Non-pigmented ciliary epithelial cell (primary cell): ENCODE measurements around the gene MAB21L2.
"Not testable (repeated sequence)": the region's sequence is repeated elsewhere in the genome, so short reads cannot be mapped to it uniquely, and the experiment has no call there.

ENCODE experiments used
- DNase-seq: peaks from one replicate; pipeline ENCODE4 v3.0.0-alpha.2; 2010; ENCODE audit warnings: low read depth

The MAB21L2 gene

DNA sequence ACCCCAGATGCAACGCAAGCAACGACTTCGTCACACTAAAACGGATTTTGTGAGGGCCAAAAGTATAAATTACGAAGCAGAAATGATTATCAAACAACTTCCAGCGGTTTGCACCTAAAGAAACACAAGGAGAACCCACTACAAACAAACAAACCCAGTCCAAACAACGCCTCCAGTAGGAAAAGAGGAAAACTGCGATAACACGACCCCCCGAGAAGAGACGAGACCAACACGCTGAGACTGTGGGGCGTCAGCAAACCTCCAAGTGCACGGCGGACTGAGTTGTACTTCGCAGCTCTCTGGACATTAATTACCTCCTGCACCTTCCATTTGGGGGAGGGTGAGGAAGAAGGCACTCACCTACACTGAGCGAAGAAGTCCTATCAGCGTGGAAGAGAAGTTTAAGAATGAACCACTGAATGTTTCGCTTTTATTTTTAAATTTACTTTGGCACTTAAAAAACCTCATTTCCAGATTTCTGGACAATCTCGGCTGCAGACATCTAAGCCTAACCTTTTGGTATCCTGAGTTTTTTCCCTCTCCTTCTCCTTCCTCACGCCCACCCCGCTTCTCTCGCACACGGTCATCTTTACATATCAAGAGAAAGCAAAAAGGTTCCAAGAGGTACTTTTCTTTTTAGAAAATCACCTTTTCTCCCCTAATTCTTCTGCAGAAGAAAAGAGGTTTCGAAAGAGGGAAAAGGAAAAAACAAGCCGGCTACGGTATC, at the start of gene MAB21L2:
Gene MAB21L2, plus strand, starts transcription at position 6 of the 727 bp plus-strand sequence. CDS start 879 bp downstream, outside the sequence.
- no peak for DNase-seq

DNA sequence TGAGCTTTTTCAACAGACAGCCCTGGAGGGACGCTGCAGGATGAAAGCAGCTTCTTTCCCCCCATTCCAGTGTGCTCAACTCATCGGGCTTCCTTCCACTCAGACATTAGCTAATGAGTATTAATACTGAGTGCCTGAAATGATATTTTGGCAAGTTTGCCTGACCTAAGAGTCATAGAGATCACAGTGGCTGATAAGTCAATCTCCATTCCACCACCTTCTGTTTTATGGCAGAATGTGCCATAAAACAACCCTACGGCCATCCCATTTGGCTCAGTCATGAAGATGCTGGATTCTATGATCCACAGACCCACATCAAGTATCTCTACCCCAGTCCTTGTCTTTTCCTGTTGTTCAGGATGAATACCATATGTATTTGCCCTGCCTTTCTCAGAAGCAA, 48.3 kb upstream of the MAB21L2 start:
- no peak for DNase-seq

DNA sequence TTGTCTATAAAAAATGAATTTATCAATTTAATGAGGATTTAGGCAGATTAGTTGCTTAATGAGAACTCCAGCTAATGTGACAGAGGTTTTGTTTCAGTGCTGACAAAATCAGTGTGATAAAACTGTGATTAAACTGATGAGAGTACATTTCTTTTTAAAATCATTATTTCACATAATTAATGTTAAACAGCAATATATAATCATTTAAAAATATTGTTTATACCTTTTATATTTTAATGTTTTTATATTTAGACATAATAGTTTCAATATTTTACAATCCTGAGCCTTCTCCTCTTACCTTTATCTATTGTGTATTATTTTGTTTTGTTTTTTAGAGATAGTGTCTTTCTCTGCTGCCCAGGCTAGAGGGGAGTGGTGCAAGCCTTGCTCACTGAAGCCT, 47.1 kb upstream of the MAB21L2 start:
- no peak for DNase-seq

DNA sequence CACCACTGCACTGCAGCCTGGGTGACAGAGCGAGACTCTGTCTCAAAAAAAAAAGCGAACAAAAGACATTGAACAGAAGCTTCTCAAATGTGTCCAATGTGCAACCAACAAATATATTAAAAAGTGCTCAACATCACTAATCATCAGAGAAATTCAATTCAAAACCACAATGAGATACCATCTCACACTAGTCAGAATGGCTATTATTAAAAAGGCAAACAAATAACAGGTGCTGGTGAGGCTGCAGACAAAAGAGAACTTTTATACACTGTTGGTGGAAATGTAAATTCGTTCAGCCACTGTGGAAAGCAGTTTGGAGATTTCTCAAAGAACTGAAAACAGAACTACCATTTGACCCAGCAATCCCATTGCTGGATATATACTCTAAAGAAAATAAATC, 44.0 kb upstream of the MAB21L2 start:
- not testable (repeated sequence) for DNase-seq

DNA sequence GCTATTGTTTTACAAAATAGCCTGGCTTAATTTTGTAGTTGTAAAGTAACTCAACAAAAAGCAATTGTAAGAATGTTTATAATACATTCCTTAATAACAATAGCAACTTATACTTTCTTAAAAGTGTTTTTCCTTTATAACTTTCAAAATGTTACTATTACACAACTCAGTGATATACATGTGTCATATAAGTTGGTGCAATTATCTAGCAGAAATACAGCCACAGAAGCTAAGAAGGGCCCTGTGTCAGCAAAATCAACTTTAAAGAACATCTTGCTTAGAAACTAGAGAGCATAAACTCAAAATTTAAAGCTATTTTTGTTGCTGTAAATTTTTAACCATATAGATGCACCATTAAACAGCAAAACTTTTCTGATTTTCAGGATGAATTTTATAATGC, 41.4 kb upstream of the MAB21L2 start:
- no peak for DNase-seq

DNA sequence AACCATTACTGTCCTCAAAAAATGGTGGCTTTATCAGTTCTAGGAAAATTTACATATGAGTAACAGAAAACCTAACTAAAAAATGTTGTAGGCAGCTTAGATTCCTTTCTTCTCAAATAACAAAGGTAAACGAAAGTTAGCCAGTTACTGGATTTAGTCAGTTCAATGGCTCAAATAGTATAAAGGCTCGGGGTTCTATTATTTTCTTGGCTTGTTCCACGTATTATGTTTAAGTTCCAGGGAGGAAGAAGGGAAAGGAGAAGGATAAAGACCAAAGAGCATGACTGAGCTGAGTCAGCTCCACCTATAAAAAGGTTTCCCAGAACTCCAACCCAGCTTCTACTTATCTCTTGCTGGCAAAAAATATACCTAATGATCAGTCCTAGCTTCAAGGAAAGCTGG, 41.0 kb upstream of the MAB21L2 start:
- no peak for DNase-seq

DNA sequence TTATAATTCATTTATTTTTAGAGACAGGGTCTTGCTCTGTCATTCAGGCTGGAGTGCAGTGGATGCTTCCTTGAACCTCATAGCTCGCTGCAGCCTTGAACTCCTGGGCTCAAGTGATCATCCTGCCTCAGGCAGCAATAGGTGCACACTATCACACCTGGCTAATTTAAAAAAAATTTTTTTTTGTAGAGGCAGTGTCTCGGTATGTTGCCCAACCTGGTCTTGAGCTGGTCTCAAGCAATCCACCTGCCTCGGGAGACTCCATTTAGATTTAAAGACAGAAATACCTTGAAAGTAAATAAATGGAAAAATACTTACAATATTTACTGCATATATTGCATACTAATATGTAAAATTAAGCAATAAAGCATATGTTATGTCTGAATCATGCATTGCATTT, 40.3 kb upstream of the MAB21L2 start:
- no peak for DNase-seq

DNA sequence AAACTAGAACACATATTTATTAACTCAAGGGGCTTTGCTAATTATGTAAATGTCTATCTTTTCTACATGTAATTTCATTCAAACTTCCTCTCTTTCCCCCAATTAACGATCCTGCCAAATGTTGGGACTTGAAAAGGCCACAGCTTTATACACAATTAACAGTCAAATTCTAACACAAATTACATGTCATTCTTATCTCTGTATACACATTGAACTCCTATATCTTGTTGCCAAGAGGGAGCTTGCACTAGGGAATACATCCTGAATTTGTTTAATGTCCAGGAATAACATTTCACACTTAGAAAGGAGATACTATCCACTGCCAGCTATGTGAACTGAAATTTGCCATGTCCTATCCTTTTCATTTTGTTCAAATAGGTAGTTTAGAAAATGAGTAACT, 38.9 kb upstream of the MAB21L2 start:
- DNase-seq: no peak

DNA sequence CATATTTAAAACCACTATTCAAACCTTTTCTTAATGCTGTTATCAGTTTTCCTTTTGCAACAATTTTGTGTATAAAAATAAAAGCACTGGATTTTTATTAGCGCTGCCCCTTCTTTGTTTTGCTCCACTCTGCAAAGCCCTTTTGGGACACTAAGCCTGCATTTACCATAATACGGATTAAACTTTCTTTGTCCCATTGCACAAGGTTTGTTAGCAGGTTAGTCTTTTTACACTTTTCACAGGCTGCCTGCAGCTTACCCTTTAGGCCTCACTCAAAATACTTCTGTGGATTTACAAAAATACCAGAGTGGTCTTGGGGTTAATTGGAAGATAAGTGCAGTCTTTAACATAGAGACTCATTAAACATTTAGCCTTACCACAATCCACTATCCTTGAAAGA, 35.7 kb upstream of the MAB21L2 start:
- DNase-seq: no peak

DNA sequence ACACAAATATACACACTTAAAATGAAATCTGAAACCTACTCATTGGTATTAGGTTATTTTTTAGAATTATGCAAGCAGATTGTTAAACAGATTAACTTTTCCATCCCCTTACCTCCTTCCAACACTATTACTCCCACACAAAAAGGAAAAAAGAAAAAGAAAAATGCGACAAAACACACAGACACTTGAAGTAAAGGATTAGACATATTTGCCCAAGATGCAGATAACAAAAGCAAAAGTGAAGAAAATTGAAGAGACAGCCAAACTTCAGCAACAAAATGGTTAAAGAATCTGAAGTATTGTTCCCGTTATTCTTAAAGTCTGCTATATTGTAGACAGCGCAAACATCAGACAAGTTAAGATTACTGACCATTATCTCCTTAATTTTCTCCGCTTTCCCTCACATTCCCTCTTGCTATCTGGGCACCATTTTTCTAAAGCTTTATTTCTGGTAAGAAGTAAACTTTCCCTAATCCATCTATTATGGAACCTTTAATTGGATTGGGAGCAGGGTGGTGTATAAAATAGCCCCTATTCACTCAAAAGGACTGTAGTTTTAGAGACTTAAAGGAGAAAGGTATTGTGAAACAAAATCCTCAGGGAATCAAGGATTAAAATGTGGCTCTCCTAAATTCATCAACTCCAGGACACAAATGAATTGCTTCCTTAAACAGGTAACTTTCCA, 34.7 kb upstream of the MAB21L2 start:
- DNase-seq: no peak

DNA sequence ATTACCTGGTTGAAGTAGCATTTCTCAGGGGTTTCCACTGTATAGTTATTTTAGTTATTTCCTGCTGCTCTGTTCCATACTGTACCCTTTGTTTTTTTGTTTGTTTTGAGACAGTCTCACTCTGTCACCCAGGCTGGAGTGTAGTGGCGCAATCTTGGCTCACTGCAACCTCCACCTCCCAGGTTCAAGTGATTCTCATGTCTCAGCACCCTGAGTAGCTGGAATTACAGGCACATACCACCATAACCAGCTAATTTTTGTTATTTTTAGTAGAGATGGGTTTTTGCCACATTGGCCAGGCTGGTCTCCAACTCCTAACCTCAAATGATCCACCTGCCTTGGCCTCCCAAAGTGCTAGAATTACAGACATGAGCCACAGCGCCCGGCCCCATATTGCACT, 24.1 kb upstream of the MAB21L2 start:
- not testable (repeated sequence) for DNase-seq

DNA sequence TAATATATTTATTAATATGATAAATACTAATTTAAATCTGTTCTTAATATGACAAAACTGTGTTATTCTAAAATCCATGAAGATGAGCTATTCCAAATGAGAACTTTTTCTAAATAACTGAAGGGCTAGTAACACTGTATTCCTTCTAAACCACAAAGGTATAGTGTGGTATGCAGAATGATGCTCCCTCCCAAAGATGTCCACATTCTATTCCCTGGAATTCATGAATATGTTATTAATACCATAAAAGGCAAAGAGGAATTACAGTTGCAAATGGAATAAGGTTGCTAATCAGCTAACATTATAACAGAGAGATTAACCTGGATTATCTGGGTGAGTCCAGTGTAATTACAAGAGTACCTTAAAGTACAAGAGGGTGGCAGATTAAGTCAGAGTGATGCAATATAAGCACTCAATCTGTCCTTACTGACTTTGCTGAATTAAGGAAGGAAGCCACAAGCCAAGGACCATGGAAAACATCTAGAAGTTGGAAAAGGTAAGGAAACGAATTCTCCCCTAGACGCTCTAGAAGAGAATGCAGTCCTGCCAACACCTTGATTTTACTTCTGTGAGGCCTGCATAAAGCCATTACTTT, 20.7 kb upstream of the MAB21L2 start:
- no peak for DNase-seq

DNA sequence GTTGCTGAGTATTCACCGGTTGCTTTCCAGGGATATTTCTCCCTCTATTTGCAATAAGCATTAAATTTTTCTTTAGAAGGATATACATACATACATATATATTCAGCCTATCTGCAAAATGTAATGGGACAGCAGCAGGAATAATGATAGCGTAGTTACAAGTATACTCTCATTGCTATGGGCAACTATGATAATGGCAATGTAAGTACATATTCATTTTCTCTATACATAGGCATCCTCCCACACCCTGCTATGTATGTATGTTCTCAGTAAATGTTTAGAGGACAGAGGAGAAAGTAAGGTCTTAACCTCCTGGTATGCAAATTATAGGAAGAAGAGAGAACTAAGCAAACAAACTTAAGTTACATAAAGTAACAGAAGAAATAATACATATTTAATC, 19.7 kb upstream of the MAB21L2 start:
- DNase-seq: no peak

DNA sequence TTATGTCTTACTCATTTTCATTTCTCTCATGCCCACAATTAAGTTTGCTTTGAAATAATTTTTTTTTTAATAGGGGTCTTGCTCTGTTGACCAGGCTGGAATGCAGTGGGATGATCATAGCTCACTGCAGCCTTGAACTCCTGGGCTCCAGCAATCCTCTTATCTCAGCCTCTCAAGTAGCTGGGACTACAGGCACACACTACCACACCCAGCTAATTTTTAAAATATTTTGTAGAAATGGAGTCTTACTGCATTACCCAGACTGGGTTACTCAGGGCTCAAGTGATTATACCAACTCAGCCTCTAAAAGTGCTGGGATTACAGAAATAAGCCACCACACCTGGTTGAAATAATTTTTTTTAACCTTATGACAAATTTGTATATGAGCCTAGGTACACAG, 19.2 kb upstream of the MAB21L2 start:
- DNase-seq: no peak

DNA sequence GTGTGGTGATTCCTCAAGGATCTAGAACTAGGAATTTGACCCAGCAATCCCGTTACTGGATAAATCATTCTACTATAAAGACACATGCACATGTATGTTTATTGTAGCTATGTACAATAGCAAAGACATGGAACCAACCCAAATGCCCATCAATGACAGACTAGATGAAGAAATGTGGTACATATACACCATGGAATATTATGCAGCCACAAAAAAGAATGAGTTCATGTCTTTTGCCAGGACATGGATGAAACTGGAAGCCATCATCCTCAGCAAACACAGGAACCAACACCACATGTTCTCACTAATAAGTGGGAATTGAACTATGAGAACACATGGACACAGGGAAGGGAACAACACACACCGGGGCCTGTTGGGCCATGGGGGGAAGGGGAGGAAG, 17.0 kb upstream of the MAB21L2 start:
- DNase-seq: not testable (repeated sequence)

DNA sequence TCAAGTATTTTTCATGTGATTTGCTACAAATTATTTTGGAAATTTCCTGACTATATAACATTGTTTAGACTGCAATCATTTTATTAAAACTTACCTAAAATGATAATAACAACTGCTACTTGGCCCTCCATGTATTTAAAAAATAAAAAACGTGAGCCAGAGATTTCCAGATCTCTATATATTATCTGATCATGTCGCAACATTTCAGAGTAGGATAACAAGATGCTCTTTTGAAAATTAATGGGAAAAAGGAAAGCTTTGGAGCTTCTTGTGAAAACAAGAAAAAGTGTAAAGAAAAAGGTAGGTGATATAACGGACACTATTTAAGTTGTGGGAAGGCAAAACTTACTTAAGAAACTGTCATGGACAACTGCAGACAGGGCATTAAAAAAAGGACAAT, 14.9 kb upstream of the MAB21L2 start:
- DNase-seq: no peak

DNA sequence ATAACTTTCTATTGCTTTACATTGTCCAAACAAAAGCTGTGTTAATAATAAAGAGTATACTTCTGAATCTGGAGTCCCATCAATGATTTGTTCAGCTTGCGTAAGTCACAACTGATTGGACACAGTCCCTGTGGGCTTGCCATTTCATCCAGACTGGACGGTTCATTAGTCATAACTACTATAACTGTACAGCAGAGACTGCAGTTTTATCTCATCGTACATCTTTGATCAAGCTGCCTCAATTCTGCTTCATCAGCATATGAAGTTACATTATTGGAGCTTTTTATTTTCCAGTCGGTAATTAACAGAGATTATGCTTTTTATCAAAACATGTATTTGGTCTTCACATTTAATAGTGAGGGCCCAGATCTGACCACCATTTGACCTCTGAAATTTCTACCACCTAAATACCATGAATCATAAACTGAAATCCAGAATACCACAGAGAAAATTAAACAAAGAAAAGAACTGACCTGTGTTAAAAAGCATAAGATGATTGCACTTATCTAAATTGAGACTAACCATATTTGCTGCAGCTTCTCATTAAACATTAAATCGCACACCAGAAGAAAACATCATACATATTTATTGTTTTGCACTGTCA, 12.5 kb upstream of the MAB21L2 start:
- DNase-seq: peak; percentile 82

DNA sequence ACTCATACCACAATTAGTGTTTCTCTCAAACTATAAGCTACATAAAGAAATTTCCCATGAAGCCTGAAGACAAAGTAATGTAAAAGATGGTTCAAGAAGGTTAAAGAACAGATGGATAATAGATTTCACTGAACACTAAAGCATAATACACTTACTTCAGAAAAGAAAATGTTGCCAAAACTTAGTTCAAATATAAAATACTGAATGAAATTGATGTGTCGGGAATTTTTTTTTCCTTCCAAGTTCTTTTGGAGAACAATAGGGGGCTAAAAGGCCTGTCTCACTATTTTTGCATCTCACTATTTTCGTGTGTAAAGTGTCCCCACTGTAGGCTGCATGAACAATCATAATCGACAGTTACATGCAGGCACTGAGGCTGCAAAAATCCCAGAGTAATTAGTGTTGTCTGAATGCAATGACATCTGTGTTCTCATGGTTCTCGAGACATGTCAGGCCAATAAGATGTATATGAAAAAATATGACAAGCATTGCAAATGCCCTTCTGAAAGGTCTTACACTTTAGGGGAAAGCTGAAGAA, 11.9 kb upstream of the MAB21L2 start:
- DNase-seq: no peak

DNA sequence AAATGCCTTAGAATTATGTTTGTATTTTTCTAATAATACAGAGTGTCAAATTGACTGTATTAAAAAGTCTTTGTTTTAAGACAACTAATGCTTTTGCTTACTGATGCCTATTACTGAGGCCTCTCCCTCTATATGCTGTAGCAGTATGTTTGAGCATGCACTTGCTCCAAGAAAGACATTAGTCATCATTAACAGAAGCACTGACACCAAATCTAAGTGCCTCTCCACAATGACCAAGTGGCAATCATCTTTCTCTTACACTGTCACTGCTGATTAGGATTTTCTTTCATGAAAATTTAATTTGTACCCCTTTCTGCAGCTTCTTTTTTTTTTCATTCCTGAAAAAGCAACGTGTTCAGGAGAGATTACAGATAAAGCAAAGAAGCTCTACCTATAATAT, 11.1 kb upstream of the MAB21L2 start:
- no peak for DNase-seq

DNA sequence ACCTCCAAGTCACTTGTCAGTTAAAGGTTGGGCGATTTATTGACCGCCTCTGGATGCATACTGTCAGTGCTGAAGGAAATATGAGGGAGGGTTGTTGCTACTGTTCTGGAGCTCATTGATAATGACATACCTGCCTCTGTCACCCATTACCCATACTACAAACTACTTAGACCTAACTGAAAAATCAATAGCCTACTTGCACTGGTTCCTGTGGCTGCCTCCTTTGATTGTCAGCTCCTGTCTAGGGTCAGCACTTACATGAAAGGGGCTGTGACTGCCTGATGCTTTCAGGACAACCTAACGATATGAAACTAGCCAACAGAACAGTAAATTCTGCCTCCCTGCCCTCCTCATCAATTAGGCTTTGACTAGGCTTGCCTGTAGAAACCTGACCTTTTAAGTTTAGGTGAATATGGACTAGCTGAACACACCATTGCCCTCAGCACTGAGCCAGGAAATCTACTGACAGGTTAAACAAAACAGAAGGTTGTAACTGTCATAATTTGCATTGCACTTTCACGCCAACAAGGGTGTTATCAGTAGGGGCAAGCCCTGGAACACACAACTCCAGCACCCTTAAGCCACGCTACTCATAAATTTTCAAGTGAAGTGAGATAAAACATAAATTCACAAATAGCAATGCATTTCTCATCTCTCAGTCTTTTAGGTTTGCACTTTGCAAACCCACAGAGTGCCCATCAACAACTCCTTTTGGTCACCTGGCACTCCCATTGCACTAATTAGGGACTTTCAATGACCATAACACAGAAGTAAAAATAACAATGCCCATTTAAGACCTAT, 9.0 kb upstream of the MAB21L2 start:
- no peak for DNase-seq

DNA sequence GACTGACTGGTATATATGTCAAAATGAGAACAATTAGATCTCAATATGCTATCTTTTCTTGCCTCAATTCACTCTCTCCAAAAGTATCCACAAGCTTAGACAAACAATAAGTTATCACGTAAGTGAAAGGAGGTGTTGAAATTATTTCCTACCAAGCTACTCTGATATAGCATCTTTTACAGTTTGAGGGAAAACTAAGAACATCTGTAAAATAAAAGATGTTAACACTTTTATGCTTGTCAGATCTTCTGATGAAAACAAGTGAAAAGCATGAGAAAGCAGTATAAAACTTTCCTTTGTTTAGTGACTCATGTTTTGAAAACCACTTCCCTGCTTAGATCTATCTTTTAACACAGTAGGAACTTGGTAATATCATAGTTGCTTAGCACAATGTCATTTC, 8.4 kb upstream of the MAB21L2 start:
- DNase-seq: no peak

DNA sequence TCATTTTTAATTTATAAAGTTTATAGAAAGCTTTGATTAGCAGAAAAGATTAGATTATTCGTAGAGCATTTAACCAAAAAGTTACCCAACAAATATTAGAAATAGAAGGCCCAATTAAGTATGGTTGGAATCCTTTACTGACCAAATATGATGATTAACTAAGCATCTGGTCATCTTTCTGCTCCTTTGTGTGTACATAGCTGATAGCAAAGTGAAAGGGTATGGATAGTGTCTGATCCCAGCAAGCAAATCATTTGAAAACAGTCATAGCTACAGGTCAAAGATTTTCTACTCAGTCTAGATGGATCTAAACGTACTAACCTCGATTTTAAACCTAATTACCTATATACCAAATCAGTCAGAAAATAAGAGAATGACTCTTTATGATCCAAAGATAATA, 7.3 kb upstream of the MAB21L2 start:
- no peak for DNase-seq
